Loucy (cell line): Measurements from ENCODE around the gene DLG2.

Source experiments
- H2AFZ ChIP-seq: fragments of 200-600 bp; sonication (generic); 2 replicates; pipeline ENCODE4 v1.6.0; 2016; ENCODE audit warnings: antibody characterized with exemption, mild to moderate bottlenecking, low read length, moderate library complexity
- H3F3A ChIP-seq: fragments of 200-600 bp; 2 replicates; pipeline ENCODE4 v1.6.0; 2016; ENCODE audit warnings: antibody characterized with exemption, low read depth, mild to moderate bottlenecking
- H3K27me3 ChIP-seq: fragments of 200-600 bp; sonication (generic); 2 replicates; pipeline ENCODE4 v1.6.1; 2014; ENCODE audit warnings: low read length, mild to moderate bottlenecking; ENCODE audit not compliant: insufficient read depth, poor library complexity, severe bottlenecking
- H3K36me3 ChIP-seq: fragments of 200-600 bp; sonication (generic); 2 replicates; pipeline ENCODE4 v1.6.1; 2016; ENCODE audit warnings: low read length; ENCODE audit not compliant: insufficient read depth
- H3K4me1 ChIP-seq: fragments of 200-600 bp; sonication (generic); 2 replicates; pipeline ENCODE4 v1.5.1; 2014; ENCODE audit warnings: low read length, mild to moderate bottlenecking; ENCODE audit not compliant: insufficient read depth, poor library complexity, severe bottlenecking
- H3K4me2 ChIP-seq: fragments of 200-600 bp; sonication (generic); 2 replicates; pipeline ENCODE4 v1.6.0; 2014; ENCODE audit warnings: antibody characterized with exemption, low read length, low read depth, mild to moderate bottlenecking; ENCODE audit not compliant: poor library complexity, severe bottlenecking
- H3K4me3 ChIP-seq: fragments of 200-600 bp; sonication (generic); 2 replicates; pipeline ENCODE4 v1.5.1; 2014; ENCODE audit warnings: low read length, mild to moderate bottlenecking, mixed read lengths; ENCODE audit not compliant: poor library complexity, severe bottlenecking
- H3K79me2 ChIP-seq: fragments of 200-600 bp; sonication (generic); 2 replicates; pipeline ENCODE4 v1.6.1; 2014; ENCODE audit warnings: low read length; ENCODE audit not compliant: insufficient read depth
- H3K9ac ChIP-seq: fragments of 200-600 bp; sonication (generic); 2 replicates; pipeline ENCODE4 v1.6.0; 2014; ENCODE audit warnings: mild to moderate bottlenecking, low read depth, low read length, moderate library complexity; ENCODE audit not compliant: poor library complexity, severe bottlenecking
- H3K9me2 ChIP-seq: fragments of 200-600 bp; sonication (generic); replicated peaks from 2 replicates; pipeline ENCODE4 v1.6.1; 2016; ENCODE audit warnings: low read depth, low read length, mixed read lengths
- H3K9me3 ChIP-seq: fragments of 200-600 bp; sonication (generic); 2 replicates; pipeline ENCODE4 v1.6.1; 2014; ENCODE audit warnings: mild to moderate bottlenecking, antibody characterized with exemption, low read length, low read depth; ENCODE audit not compliant: insufficient read depth
- H4K20me1 ChIP-seq: fragments of 200-600 bp; sonication (generic); 2 replicates; pipeline ENCODE4 v1.6.0; 2014; ENCODE audit warnings: antibody characterized with exemption, low read length, mild to moderate bottlenecking; ENCODE audit not compliant: insufficient read depth, poor library complexity, severe bottlenecking
- EZH2phosphoT487 ChIP-seq: fragments of 200-600 bp; IDR thresholded peaks from 2 replicates; pipeline ENCODE4 v1.6.1; 2018; ENCODE audit warnings: antibody characterized with exemption, mild to moderate bottlenecking, moderate library complexity, borderline replicate concordance
- TF ChIP-seq, protein P1 (sequence below): fragments of 200-600 bp; sonication (generic); conservative IDR thresholded peaks from 2 replicates; pipeline ENCODE4 v1.5.1; 2014; ENCODE audit warnings: mild to moderate bottlenecking, antibody characterized with exemption, low read length

Gene DLG2

DNA sequence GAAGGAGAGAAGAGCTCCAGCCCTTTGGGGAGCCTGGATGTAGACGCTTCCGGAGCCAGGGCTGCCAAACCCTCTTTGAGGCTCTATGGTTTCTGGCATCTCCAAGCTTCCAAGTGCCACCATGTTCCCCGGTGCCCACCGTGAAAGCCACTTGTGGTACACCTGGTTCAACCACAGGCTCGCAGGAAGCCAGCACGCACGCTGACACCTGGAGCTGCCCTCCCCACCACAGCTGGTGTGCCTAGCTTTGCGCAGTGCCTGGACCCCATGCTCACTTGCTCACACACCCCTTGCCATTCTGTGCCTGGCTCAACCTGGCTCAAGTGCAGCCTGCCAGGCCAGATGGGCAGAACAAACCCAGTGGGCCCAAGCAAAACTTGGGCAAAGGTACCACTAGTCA is 831.4 kb downstream of the DLG2 start:
- Histone ChIP-seq H3K9ac (no peak overlapping the region), H3K9me2 (no peaks in the 10 kb centered on the region), H3K36me3 (no peaks in the 10 kb centered on the region), H3F3A (no peaks in the 10 kb centered on the region), H3K79me2 (no peaks in the 10 kb centered on the region), H3K4me2 (no peak overlapping the region), H3K9me3 (no peaks in the 10 kb centered on the region), H2AFZ (no peak overlapping the region), H3K27me3 (no peaks in the 10 kb centered on the region), H3K4me3 (no peak overlapping the region), H4K20me1 (no peaks in the 10 kb centered on the region), H3K4me1 (no peaks in the 10 kb centered on the region)
- TF ChIP-seq, protein P1, sequence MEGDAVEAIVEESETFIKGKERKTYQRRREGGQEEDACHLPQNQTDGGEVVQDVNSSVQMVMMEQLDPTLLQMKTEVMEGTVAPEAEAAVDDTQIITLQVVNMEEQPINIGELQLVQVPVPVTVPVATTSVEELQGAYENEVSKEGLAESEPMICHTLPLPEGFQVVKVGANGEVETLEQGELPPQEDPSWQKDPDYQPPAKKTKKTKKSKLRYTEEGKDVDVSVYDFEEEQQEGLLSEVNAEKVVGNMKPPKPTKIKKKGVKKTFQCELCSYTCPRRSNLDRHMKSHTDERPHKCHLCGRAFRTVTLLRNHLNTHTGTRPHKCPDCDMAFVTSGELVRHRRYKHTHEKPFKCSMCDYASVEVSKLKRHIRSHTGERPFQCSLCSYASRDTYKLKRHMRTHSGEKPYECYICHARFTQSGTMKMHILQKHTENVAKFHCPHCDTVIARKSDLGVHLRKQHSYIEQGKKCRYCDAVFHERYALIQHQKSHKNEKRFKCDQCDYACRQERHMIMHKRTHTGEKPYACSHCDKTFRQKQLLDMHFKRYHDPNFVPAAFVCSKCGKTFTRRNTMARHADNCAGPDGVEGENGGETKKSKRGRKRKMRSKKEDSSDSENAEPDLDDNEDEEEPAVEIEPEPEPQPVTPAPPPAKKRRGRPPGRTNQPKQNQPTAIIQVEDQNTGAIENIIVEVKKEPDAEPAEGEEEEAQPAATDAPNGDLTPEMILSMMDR = no peak
- no peak for TF ChIP-seq EZH2phosphoT487

DNA sequence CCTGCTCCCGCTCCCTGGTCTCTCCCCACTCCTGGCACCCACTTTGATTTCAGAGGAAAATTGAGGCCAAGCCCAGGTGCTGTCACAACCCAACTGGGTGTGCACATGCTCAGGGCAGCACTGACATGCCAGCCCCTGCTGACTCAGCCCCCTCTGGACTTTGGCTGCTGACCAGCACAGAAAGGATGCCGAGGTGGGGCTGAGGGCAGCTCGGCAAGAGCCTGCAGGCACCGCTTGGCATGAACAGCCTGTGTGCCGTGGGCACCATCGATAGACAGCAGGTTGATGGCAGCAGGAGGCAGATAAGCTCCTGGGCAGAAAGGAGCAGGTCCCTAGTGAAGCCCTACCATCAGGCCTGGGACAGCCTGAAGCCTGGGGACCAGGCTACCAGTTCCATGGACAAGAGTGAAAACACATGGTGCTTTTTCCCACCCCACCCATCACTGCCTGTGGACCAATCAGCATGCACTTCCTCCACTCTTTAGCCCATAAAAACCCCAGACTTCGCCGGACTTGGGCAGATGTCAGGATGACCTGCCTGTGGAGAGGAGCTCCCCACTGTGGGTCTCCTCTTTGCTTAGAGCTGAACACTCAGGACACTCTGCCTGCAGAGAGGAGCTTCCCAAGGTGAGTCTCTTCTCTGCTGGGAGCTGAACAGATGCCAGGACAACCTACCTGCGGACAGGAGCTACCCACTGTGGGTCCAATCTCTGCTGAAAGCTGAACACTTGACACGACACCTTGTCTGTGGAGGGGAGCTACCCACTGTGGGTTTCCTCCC is 832.3 kb downstream of the DLG2 start:
- no peaks in the 10 kb centered on the region for H3K27me3 ChIP-seq
- H3K9me3 ChIP-seq = no peaks in the 10 kb centered on the region
- no peak overlapping the region for H3K4me3 ChIP-seq
- no peaks in the 10 kb centered on the region for H3F3A ChIP-seq
- H3K9me2 ChIP-seq = no peaks in the 10 kb centered on the region
- H3K9ac ChIP-seq = no peak overlapping the region
- no peak overlapping the region for H2AFZ ChIP-seq
- H3K36me3 ChIP-seq = no peaks in the 10 kb centered on the region
- H4K20me1 ChIP-seq = no peaks in the 10 kb centered on the region
- no peaks in the 10 kb centered on the region for H3K4me1 ChIP-seq
- TF ChIP-seq, protein P1 = no peak
- no peak for TF ChIP-seq EZH2phosphoT487
- H3K79me2 ChIP-seq = no peaks in the 10 kb centered on the region
- H3K4me2 ChIP-seq = no peak overlapping the region

DNA sequence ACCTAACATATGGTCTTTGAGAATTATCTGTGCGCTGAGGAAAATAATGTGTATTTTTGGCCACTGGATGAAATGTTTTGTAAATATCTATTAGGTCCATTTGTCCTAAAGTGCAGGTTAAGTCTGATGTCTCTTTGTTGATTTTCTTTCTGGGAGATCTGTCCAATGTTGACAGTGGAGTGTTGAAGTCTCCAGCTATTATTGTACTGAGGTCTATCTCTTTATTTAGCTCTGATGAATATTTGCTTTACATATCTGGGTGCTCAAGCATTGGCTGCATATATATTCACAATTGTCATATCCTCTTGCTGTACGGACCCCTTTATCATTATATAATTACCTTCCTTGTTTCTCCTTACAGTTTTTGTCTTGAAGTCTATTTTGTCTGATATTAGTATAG is 833.8 kb downstream of the DLG2 start:
- no peak for TF ChIP-seq EZH2phosphoT487
- H3K9ac ChIP-seq = no peak overlapping the region

DNA sequence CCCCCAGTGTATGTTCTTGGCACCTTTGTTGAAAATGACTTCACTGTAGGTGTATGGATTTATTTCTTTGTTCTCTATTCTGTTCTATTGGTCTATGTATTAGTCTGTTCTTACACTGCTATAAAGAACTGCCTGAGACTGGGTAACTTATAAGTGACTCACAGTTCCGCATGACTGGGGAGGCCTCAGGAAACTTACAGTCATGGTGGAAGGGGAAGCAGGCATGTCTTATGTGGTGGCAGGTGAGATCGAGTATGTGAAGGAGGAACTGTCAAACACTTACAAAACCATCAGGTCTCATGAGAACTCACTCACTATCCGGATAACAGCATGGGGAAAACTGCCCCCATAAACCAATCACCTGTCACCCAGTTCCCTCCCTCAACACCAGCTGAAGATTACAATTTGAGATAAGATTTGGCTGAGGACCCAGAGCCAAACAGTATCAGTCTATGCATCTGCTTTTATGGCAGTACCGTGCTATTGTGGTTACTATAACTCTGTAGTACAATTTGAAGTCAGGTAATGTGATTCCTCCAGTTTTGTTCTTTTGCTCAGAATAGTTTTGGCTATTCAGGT is 836.2 kb downstream of the DLG2 start:
- Histone ChIP-seq H3K9me3 (no peaks in the 10 kb centered on the region), H3K4me1 (no peaks in the 10 kb centered on the region), H3F3A (no peaks in the 10 kb centered on the region), H3K36me3 (no peaks in the 10 kb centered on the region), H3K9ac (no peak overlapping the region), H4K20me1 (no peaks in the 10 kb centered on the region), H3K4me2 (no peak overlapping the region), H3K79me2 (no peaks in the 10 kb centered on the region), H3K27me3 (no peaks in the 10 kb centered on the region), H2AFZ (no peak overlapping the region), H3K9me2 (no peaks in the 10 kb centered on the region), H3K4me3 (no peak overlapping the region)
- no peak for TF ChIP-seq EZH2phosphoT487
- TF ChIP-seq, protein P1 = no peak

More for the DNA sequence above, 833.8 kb downstream of the DLG2 start:
- no peaks in the 10 kb centered on the region for H3K36me3 ChIP-seq
- no peaks in the 10 kb centered on the region for H3K4me1 ChIP-seq
- no peaks in the 10 kb centered on the region for H3K79me2 ChIP-seq
- H3K4me3 ChIP-seq = no peak overlapping the region
- H3K27me3 ChIP-seq = no peaks in the 10 kb centered on the region
- no peaks in the 10 kb centered on the region for H3F3A ChIP-seq
- H3K9me2 ChIP-seq = no peaks in the 10 kb centered on the region
- H3K9me3 ChIP-seq = no peaks in the 10 kb centered on the region
- H4K20me1 ChIP-seq = no peaks in the 10 kb centered on the region
- no peak overlapping the region for H3K4me2 ChIP-seq
- H2AFZ ChIP-seq = no peak overlapping the region
